ENCODE data around the gene PXDN. TPM values are rescaled to one million over a fixed set of nuclear protein-coding genes. Genes with fewer than 3 reads are reported as not detected.

PXDN gene
- total and polyA plus RNA-seq, 2 donors (not counting 3 experiments of a cell fraction or from before 2014, with no cell fraction given): 231 to 308 TPM

DNA sequence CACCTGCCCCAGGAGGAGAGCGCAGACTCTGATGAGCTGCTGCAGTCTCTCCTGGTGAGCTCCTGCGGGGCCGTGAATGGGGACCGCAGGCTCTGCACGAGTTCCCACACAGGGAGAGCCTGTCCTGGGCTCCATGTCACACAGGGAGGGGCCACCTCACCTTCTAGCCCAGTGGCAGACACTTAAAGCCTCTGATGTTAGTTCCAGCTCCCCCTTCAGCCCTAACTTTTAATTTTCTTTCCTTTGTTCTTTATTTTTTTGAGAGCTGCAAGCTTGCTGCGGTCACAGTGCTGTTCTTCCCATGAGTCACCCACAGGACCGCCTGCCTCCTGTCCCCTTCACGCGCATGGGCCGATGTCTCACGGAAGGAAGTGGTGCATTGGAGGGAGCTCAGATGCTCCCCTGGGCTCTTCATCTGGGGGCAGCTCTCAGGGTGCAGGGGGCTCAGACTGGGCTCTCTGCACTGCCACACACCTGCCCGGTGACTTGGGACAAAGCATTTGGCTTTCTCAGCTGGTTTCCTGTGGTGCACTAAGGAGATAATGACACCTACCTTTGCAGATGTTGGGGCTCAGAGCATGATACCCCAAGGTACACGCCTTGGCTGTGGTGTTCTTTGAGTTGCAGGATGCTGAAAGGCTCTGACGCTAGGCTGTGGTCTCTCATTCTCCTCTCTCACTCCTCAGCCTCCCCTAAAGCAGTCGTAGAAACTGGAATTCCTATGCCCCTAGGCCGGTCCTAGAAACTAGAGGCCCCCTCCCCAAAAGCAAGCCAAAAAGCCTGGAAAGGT lies 37.2 kb upstream of the PXDN start:
- no peak for DNase-seq (ENCODE audit: low read depth, low spot score)
- no peak overlapping the region for H3K9ac ChIP-seq (replicated peaks; ENCODE audit: extremely low read depth, insufficient read depth, low read length)
- no peaks in the 10 kb centered on the region for H3K4me1 ChIP-seq (ENCODE audit: control insufficient read depth, extremely low read depth, insufficient read depth, low read length)
- TF ChIP-seq FOS (IDR thresholded peaks at IDR 0.05; ENCODE audit: borderline replicate concordance, insufficient read depth, low read length): no peak
- TF ChIP-seq, protein P1, sequence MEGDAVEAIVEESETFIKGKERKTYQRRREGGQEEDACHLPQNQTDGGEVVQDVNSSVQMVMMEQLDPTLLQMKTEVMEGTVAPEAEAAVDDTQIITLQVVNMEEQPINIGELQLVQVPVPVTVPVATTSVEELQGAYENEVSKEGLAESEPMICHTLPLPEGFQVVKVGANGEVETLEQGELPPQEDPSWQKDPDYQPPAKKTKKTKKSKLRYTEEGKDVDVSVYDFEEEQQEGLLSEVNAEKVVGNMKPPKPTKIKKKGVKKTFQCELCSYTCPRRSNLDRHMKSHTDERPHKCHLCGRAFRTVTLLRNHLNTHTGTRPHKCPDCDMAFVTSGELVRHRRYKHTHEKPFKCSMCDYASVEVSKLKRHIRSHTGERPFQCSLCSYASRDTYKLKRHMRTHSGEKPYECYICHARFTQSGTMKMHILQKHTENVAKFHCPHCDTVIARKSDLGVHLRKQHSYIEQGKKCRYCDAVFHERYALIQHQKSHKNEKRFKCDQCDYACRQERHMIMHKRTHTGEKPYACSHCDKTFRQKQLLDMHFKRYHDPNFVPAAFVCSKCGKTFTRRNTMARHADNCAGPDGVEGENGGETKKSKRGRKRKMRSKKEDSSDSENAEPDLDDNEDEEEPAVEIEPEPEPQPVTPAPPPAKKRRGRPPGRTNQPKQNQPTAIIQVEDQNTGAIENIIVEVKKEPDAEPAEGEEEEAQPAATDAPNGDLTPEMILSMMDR (IDR thresholded peaks at IDR 0.05; ENCODE audit: extremely low read depth in 1 of 2, insufficient read depth in 1 of 2, low read depth in 1 of 2, low read length in 2 of 2): no peak
- H3K27ac ChIP-seq (ENCODE audit: insufficient read depth, low read depth, low read length): no peak overlapping the region
- no peaks in the 10 kb centered on the region for H4K20me1 ChIP-seq (replicated peaks; ENCODE audit: control insufficient read depth, extremely low read depth, insufficient read depth, low read length)
- H3K27me3 ChIP-seq (ENCODE audit: control insufficient read depth in 2 of 2, insufficient read depth in 2 of 2, low read length in 2 of 2): peaks cover 0 to 3% of the 10 kb centered on the region in 2 experiments
- FAIRE-seq: no peak
- no peaks in the 10 kb centered on the region for H3K9me3 ChIP-seq (replicated peaks; ENCODE audit: control insufficient read depth, insufficient read depth, low read length)
- H3K36me3 ChIP-seq (ENCODE audit: control insufficient read depth in 2 of 2, extremely low read depth in 1 of 2, insufficient read depth in 2 of 2, low read length in 2 of 2): no peaks in the 10 kb centered on the region
- intact Hi-C loops (cut with micrococcal nuclease) (no loop called here), dilution Hi-C loops (cut with MboI; ENCODE audit: extremely low pct_ligation_motif_present, low sequenced_read_pairs) (no loop called here)
- CTCF ChIA-PET: interaction anchor here (1.4 to 1.7 kb wide), 2 partner anchors 12 to 36 kb away, joined by 3 to 4 read pairs; no protein-coding TSS in a partner anchor
- BruUV-seq (replicated peaks): no TSS peak
- no peak overlapping the region for H3K4me2 ChIP-seq (ENCODE audit: insufficient read depth, low read length)
- H3K79me2 ChIP-seq (ENCODE audit: control insufficient read depth, insufficient read depth, low read length): no peaks in the 10 kb centered on the region
- no peaks in the 10 kb centered on the region for H3K9me1 ChIP-seq (replicated peaks; ENCODE audit: control insufficient read depth, extremely low read depth, insufficient read depth, low read length)
- no peak overlapping the region for H2AFZ ChIP-seq (ENCODE audit: low read depth, low read length)
- POLR2A ChIA-PET: no interaction called here
- H3K4me3 ChIP-seq (replicated peaks in 1 of 3; ENCODE audit: insufficient read depth in 1 of 3, low read depth in 1 of 3, low read length in 3 of 3): no peak overlapping the region

DNA sequence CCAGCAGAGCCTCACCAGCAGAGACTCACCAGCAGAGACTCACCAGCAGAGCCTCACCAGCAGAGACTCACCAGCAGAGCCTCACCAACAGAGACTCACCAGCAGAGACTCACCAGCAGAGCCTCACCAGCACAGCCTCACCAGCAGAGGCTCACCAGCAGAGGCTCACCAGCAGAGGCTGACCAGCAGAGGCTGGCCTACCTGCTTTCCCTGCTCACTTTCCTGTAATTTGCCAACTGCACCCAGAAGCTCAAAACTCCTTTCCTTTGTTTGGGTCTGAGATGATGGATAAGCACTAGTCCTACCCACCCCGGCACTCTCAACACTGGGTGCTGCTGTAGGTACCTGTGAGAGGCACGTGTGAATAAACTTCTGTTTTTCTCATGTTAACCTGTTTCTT lies 36.4 kb upstream of the PXDN start:
- H4K20me1 ChIP-seq (replicated peaks; ENCODE audit: control insufficient read depth, extremely low read depth, insufficient read depth, low read length): no peaks in the 10 kb centered on the region
- H3K79me2 ChIP-seq (ENCODE audit: control insufficient read depth, insufficient read depth, low read length): no peaks in the 10 kb centered on the region
- H3K4me2 ChIP-seq (ENCODE audit: insufficient read depth, low read length): no peak overlapping the region
- H3K27ac ChIP-seq (ENCODE audit: insufficient read depth, low read depth, low read length): no peak overlapping the region
- intact Hi-C loops (cut with micrococcal nuclease) (no loop called here), dilution Hi-C loops (cut with MboI; ENCODE audit: extremely low pct_ligation_motif_present, low sequenced_read_pairs) (no loop called here)
- TF ChIP-seq, protein P1 (IDR thresholded peaks at IDR 0.05; ENCODE audit: extremely low read depth in 1 of 2, insufficient read depth in 1 of 2, low read depth in 1 of 2, low read length in 2 of 2): no peak
- no peak for TF ChIP-seq FOS (IDR thresholded peaks at IDR 0.05; ENCODE audit: borderline replicate concordance, insufficient read depth, low read length)
- no peak for TF ChIP-seq JUN (IDR thresholded peaks at IDR 0.05; ENCODE audit: borderline replicate concordance, insufficient read depth, insufficient read length, low read depth)
- TF ChIP-seq MYC (IDR thresholded peaks at IDR 0.05; ENCODE audit: low read depth, low read length): no peak
- no peak for TF ChIP-seq GATA2 (IDR thresholded peaks at IDR 0.05; ENCODE audit: insufficient read depth, insufficient read length, low read depth, low read length)
- no peak for TF ChIP-seq POLR2A (IDR thresholded peaks at IDR 0.05; ENCODE audit: low read depth, low read length)
- TF ChIP-seq, protein P2, sequence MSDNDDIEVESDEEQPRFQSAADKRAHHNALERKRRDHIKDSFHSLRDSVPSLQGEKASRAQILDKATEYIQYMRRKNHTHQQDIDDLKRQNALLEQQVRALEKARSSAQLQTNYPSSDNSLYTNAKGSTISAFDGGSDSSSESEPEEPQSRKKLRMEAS (IDR thresholded peaks at IDR 0.05; ENCODE audit: insufficient read depth, insufficient read length): no peak
- no peak for TF ChIP-seq POLR2AphosphoS5 (IDR thresholded peaks at IDR 0.05; ENCODE audit: insufficient read depth, low read depth, low read length)
- no peak for TF ChIP-seq EZH2 (IDR thresholded peaks at IDR 0.05; ENCODE audit: borderline replicate concordance, low read depth, low read length, severe bottlenecking)
- no peak overlapping the region for H3K4me3 ChIP-seq (replicated peaks in 1 of 3; ENCODE audit: insufficient read depth in 1 of 3, low read depth in 1 of 3, low read length in 3 of 3)
- peaks cover 0 to 3% of the 10 kb centered on the region in 2 experiments for H3K27me3 ChIP-seq (ENCODE audit: control insufficient read depth in 2 of 2, insufficient read depth in 2 of 2, low read length in 2 of 2)
- H3K4me1 ChIP-seq (ENCODE audit: control insufficient read depth, extremely low read depth, insufficient read depth, low read length): no peaks in the 10 kb centered on the region
- H3K36me3 ChIP-seq (ENCODE audit: control insufficient read depth in 2 of 2, extremely low read depth in 1 of 2, insufficient read depth in 2 of 2, low read length in 2 of 2): no peaks in the 10 kb centered on the region
- H3K9me1 ChIP-seq (replicated peaks; ENCODE audit: control insufficient read depth, extremely low read depth, insufficient read depth, low read length): no peaks in the 10 kb centered on the region
- no peak overlapping the region for H3K9ac ChIP-seq (replicated peaks; ENCODE audit: extremely low read depth, insufficient read depth, low read length)
- ChIA-PET CTCF (interaction anchor here (1.4 to 1.7 kb wide), 2 partner anchors 11 to 36 kb away, joined by 3 to 4 read pairs; no protein-coding TSS in a partner anchor), POLR2A (no interaction called here)
- no peak overlapping the region for H2AFZ ChIP-seq (ENCODE audit: low read depth, low read length)
- no peaks in the 10 kb centered on the region for H3K9me3 ChIP-seq (replicated peaks; ENCODE audit: control insufficient read depth, insufficient read depth, low read length)
- DNase-seq (ENCODE audit: low read depth, low spot score) (no peak), FAIRE-seq (no peak)
- no TSS peak for BruUV-seq (replicated peaks)
